Fibroblast of mammary gland (primary cell): ENCODE results near the gene QRSL1.

Experiments
- DNase-seq: peaks from one replicate; pipeline ENCODE4 v3.0.0-alpha.2; 2010; ENCODE audit warnings: low read depth
- H3K4me3 ChIP-seq: 2 replicates; pipeline ENCODE4 v1.5.1; 2011; ENCODE audit warnings: low read depth, mild to moderate bottlenecking, low read length, moderate library complexity; ENCODE audit not compliant: control insufficient read depth
- TF ChIP-seq, protein P1 (sequence below): conservative IDR thresholded peaks from 2 replicates; pipeline ENCODE4 v1.5.1; 2011; ENCODE audit warnings: low read depth, low read length, inconsistent platforms; ENCODE audit not compliant: control insufficient read depth, insufficient read depth

QRSL1 gene

DNA sequence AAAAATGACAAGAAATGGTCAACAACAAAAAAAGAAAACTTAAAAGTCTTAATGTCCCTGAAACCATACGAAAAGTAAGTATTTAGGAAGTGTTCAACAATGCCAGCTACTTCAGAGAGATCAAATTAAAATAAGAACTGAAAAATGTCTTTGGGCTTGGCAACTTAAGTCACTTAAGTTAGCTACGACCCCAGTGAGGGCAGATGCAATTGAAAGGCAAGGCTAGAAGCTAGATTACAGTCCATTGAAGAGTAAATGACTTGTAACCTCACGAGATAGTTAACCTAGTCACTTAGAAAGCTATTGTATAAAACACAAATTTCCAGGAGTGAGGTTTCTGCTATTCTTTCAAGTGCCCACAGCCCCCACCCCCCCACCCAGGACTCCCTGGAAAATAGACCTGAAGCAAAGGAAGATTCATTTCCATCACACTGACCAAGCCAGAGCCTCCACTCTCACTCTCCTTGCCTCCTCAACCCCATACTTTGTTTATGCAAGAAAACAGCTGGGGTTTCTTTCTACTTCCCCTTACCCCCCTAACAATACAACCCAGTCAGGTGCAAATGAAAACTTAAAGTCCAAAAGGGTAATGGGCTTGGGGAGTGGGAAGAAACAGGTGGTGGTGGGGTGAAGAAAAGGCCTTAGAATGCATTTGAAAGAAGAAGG, 14.7 kb upstream of the QRSL1 start:
- TF ChIP-seq, protein P1, sequence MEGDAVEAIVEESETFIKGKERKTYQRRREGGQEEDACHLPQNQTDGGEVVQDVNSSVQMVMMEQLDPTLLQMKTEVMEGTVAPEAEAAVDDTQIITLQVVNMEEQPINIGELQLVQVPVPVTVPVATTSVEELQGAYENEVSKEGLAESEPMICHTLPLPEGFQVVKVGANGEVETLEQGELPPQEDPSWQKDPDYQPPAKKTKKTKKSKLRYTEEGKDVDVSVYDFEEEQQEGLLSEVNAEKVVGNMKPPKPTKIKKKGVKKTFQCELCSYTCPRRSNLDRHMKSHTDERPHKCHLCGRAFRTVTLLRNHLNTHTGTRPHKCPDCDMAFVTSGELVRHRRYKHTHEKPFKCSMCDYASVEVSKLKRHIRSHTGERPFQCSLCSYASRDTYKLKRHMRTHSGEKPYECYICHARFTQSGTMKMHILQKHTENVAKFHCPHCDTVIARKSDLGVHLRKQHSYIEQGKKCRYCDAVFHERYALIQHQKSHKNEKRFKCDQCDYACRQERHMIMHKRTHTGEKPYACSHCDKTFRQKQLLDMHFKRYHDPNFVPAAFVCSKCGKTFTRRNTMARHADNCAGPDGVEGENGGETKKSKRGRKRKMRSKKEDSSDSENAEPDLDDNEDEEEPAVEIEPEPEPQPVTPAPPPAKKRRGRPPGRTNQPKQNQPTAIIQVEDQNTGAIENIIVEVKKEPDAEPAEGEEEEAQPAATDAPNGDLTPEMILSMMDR = no peak
- no peak overlapping the region for H3K4me3 ChIP-seq
- no peak for DNase-seq

- TF ChIP-seq, protein P1 = no peak
- no peak overlapping the region for H3K4me3 ChIP-seq
- no peak for DNase-seq
Observed at GRCh38 chr6:106617302-106617701, 12.1 kb upstream of the QRSL1 start.

GRCh38 chr6:106617857-106618256, 11.5 kb upstream of the QRSL1 start:
- no peak for DNase-seq
- H3K4me3 ChIP-seq = no peak overlapping the region
- TF ChIP-seq, protein P1 = no peak

- H3K4me3 ChIP-seq = no peak overlapping the region
- no peak for DNase-seq
- TF ChIP-seq, protein P1 = no peak
Observed at GRCh38 chr6:106618324-106618723, 11.1 kb upstream of the QRSL1 start.

DNA sequence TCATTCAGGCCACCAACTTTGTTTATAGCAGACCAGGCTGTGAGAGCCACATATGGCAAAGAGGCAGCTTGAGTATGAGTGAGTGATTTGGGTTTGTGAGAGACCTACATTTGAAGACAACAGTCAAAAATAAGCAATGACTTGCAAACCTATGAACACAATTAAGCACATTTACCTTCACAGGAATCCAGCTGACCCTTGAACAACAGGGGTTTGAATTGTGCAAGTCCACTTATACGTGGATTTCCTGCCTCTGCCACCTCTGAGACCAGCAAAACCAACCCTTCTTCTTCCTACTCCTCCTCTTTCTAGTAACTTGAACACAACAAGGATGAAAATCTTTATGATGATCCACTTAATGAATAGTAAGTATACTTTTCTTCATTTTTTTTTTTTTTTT, 10.2 kb upstream of the QRSL1 start:
- no peak overlapping the region for H3K4me3 ChIP-seq
- DNase-seq = no peak
- TF ChIP-seq, protein P1 = no peak

GRCh38 chr6:106620931-106621672, 8.3 kb upstream of the QRSL1 start:
- H3K4me3 ChIP-seq = no peak overlapping the region
- DNase-seq = no peak
- TF ChIP-seq, protein P1 = no peak
